ENCODE measurements around the gene TMEM256.

DNA sequence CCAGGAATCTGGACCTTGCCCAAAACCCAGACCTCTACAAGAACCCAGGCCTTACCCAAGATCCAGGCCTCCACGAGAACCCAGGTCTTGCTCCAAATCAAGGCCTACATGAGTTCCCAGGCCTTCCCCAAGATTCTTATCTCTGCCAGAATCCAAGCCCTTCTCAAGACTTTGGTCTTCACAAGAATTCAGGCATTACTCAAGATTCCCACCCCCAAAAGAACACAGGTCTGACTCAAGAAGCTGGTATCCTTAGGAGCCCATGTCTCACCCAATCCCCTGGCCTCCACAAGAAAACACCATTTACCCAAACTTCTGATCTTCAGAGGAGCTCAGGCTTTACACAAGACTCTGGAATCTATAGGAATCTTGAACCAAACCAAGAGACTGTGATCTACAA, 27.3 kb upstream of the TMEM256 start:
- TF ChIP-seq, protein P1, sequence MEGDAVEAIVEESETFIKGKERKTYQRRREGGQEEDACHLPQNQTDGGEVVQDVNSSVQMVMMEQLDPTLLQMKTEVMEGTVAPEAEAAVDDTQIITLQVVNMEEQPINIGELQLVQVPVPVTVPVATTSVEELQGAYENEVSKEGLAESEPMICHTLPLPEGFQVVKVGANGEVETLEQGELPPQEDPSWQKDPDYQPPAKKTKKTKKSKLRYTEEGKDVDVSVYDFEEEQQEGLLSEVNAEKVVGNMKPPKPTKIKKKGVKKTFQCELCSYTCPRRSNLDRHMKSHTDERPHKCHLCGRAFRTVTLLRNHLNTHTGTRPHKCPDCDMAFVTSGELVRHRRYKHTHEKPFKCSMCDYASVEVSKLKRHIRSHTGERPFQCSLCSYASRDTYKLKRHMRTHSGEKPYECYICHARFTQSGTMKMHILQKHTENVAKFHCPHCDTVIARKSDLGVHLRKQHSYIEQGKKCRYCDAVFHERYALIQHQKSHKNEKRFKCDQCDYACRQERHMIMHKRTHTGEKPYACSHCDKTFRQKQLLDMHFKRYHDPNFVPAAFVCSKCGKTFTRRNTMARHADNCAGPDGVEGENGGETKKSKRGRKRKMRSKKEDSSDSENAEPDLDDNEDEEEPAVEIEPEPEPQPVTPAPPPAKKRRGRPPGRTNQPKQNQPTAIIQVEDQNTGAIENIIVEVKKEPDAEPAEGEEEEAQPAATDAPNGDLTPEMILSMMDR (IDR thresholded peaks at IDR 0.05): no peak
- TF ChIP-seq EP300 (IDR thresholded peaks at IDR 0.05): no peak
- no peak for TF ChIP-seq POLR2A (IDR thresholded peaks at IDR 0.05)

Measured in ovary (tissue), 3 donors.